Adipocyte (in vitro differentiated cells): ENCODE data around the gene ZC3HAV1L.
A peak's percentile ranks its signal among the peaks of the same experiment; 100 is the strongest.

ENCODE experiments used
- DNase-seq: peaks from one replicate; pipeline ENCODE4 v3.0.0-alpha.2; 2015; ENCODE audit warnings: low read depth
- H3K27me3 ChIP-seq: replicated peaks from 2 replicates; pipeline ENCODE4 v1.7.0; 2013; ENCODE audit warnings: mild to moderate bottlenecking, low read length, moderate library complexity; ENCODE audit not compliant: control insufficient read depth, insufficient read depth
- H3K36me3 ChIP-seq: 2 replicates; pipeline ENCODE4 v1.7.0; 2013; ENCODE audit warnings: low read length, mild to moderate bottlenecking, moderate library complexity; ENCODE audit not compliant: control insufficient read depth, insufficient read depth, severe bottlenecking
- H3K4me1 ChIP-seq: 2 replicates; pipeline ENCODE4 v1.7.0; 2013; ENCODE audit warnings: mild to moderate bottlenecking, low read length, moderate library complexity; ENCODE audit not compliant: control insufficient read depth, insufficient read depth
- H3K4me3 ChIP-seq: 2 replicates; pipeline ENCODE4 v1.7.0; 2013; ENCODE audit warnings: mild to moderate bottlenecking, low read length, moderate library complexity
- H3K9ac ChIP-seq: 2 replicates; pipeline ENCODE4 v1.7.0; 2013; ENCODE audit warnings: mild to moderate bottlenecking, low read length, moderate library complexity
- H3K9me3 ChIP-seq: 2 replicates; pipeline ENCODE4 v1.7.0; 2013; ENCODE audit warnings: mild to moderate bottlenecking, low read length, moderate library complexity; ENCODE audit not compliant: control insufficient read depth

The ZC3HAV1L gene

DNA sequence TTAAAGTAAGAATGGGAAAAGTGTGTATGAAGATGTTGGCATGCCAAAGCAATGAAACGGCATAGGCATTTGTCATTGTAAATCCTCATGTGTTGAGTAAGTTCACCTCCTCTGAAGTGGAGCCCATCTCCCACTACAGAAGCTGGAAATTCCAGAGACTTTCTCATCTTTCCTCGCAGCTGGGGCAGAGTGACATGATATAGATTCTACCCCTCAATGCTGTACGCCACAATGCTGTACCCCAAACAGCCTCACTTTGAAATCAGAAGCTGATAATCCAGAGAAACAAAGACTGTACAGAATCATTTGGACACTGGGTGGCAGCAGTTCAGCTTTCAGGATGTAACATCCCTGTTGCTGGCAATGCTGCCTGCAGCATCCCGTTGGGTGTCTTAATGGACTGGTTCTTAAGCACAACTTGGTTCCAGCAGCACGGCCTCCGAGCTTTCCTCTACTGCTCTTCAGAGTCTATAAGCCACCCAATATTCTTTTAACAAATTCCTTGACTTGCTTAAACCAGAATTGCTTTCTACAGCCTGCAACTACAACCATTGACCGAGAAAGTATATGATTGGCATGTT lies 18.8 kb downstream of the ZC3HAV1L start:
- H3K36me3 ChIP-seq: peaks cover under 1% of the 10 kb centered on the region
- no peak overlapping the region for H3K4me3 ChIP-seq
- peak; percentile 82 for DNase-seq
- H3K9me3 ChIP-seq: no peaks in the 10 kb centered on the region
- peaks cover 3% of the 10 kb centered on the region for H3K4me1 ChIP-seq
- no peak overlapping the region for H3K9ac ChIP-seq
- peaks cover 12% of the 10 kb centered on the region for H3K27me3 ChIP-seq

DNA sequence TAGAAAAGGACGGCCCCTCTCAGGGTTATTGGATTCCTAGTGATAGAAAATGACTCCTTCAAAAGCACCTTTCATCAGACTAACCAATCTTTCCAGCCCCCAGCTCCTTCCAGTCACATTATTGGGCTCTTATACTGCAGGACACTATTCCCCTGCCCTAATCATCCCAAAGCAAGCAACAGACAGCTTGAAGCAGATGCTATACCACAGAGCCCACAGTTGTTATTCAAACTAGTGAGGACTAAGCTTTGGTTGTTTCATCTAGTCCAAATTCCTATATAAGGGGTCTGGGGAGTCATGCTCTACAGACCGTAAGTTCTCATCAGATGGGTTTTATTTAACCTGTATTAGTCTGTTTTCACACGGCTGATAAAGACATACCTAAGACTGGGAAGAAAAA lies 24.5 kb downstream of the ZC3HAV1L start:
- no peak for DNase-seq
- Histone ChIP-seq H3K36me3 (no peaks in the 10 kb centered on the region), H3K9me3 (no peaks in the 10 kb centered on the region), H3K9ac (no peak overlapping the region), H3K4me3 (no peak overlapping the region), H3K27me3 (peaks cover 12% of the 10 kb centered on the region), H3K4me1 (no peaks in the 10 kb centered on the region)

DNA sequence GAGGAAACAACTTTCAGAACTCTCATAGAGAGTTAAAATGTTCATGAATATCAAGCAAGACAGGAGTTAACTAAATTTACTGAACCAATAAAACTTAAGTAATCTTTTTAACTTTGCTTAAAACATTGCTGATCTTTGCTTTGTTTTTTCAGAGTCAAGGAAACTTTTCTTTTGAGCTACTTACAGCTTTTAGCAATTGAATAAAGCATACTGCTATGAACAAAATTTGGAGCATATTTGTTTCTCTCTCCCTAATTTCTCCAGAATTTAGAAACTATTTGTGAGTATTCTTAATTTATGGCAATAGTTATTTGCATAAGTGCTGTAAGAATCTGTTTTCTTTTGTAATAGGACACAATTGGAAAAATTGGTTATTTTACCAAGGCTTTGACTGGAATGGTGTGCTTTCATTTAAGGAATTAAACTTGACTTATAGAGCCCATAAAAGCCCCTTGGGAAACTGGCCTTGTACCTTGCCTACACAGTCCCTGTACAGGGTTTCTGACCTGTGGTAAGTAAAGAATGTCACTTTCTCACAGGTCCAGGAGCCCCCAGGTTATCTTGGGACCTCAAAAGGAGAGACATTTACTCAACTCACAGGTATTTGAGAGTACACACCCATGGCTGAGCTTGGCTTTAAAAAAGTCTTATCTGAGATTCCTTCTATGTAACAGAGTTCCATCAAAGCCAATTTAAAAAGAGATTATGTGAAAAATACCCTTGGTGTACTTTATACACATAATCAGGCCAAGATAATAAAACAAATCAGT lies 31.3 kb downstream of the ZC3HAV1L start:
- Histone ChIP-seq H3K27me3 (no peaks in the 10 kb centered on the region), H3K9me3 (peaks cover 25% of the 10 kb centered on the region), H3K4me1 (no peaks in the 10 kb centered on the region), H3K36me3 (no peaks in the 10 kb centered on the region), H3K9ac (no peak overlapping the region), H3K4me3 (no peak overlapping the region)
- DNase-seq: no peak

- no peak overlapping the region for H3K9ac ChIP-seq
- DNase-seq: no peak
- H3K27me3 ChIP-seq: no peaks in the 10 kb centered on the region
- no peak overlapping the region for H3K4me3 ChIP-seq
- H3K9me3 ChIP-seq: peaks cover 14% of the 10 kb centered on the region
- H3K36me3 ChIP-seq: no peaks in the 10 kb centered on the region
- H3K4me1 ChIP-seq: no peaks in the 10 kb centered on the region
Observed at GRCh38 chr7:138999414-138999813, 36.4 kb downstream of the ZC3HAV1L start.

GRCh38 chr7:138992052-138992531 lies 43.8 kb downstream of the ZC3HAV1L start:
- no peak overlapping the region for H3K9ac ChIP-seq
- no peak overlapping the region for H3K4me3 ChIP-seq
- H3K9me3 ChIP-seq: peaks cover 11% of the 10 kb centered on the region
- no peaks in the 10 kb centered on the region for H3K36me3 ChIP-seq
- no peaks in the 10 kb centered on the region for H3K4me1 ChIP-seq
- DNase-seq: peak; percentile 73
- H3K27me3 ChIP-seq: no peaks in the 10 kb centered on the region

DNA sequence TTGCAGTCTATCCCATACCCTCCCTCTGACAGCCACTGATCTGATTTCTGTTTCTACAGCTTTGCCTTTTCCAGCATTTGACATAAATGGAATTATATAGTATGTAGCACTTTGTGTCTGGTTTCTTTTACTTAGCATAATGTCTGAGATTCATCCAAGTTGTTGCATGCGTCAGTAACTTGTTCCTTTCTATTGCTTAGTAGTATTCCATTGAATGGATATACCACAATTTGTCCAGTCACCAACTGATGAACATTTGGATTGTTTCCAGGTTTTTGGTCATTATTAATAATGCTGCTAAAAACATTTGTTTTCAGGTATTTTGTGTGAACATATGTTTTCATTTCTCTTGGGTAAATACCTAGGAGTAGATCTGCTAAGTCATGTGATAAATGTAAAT lies 48.2 kb downstream of the ZC3HAV1L start:
- Histone ChIP-seq H3K27me3 (peaks cover 5% of the 10 kb centered on the region), H3K4me3 (no peak overlapping the region), H3K36me3 (no peaks in the 10 kb centered on the region), H3K4me1 (no peaks in the 10 kb centered on the region), H3K9me3 (peaks cover 11% of the 10 kb centered on the region), H3K9ac (no peak overlapping the region)
- DNase-seq: no peak

GRCh38 chr7:138982204-138982623 lies 53.6 kb downstream of the ZC3HAV1L start:
- Histone ChIP-seq H3K27me3 (peaks cover 5% of the 10 kb centered on the region), H3K4me1 (peaks cover 12% of the 10 kb centered on the region), H3K36me3 (no peaks in the 10 kb centered on the region), H3K4me3 (peak overlapping the region; percentile 77), H3K9ac (no peak overlapping the region), H3K9me3 (no peaks in the 10 kb centered on the region)
- peak; percentile 11 for DNase-seq

DNA sequence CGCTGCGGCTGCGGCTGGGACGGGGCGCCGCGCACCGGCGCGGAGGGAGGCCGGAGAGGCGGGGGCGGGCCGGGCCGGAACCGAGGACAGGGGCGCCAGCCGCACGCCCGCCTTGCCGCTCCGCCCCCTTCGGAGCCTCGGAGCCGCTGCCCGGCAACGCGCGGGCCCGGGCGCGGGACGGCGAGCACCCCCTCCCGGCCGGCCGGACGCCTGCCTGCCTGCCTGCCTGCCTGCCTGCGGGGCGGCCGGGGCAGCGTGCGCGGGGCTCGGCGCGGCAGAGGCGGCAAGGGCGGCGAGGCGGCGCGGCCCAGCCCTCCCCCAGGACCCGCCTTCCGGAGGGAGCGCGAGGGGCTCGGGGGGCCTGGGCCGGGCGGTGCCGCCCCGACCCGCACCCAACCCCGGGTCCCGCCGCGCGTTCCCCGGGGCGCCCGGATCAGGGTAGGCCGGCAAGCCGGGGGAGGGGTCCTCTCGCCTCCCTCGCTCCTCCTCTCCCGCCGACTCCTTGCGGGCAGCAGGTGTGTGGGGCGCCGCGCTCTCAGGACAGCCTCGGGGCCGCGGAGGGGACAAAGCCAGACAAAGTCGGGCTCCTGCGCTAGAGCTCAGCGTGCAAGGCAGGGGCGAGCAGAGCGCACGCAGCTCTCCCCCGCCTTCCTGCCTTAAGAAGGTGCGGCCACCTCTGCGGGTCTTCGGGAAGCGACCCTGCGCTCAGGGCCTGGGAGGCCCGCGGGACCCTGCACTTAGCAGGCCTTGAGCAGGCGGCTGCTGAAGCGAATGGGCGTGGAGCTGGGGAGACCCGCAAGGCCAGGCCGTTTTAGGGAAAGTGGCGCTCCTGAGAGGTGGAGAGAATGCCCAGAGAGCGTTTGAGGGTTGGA lies 54.3 kb downstream of the ZC3HAV1L start, which contains the start of gene KIAA1549:
Gene KIAA1549, minus strand, starts transcription at position 58 of the 872 bp plus-strand sequence. CDS start 120 bp downstream, outside the sequence.
- Histone ChIP-seq H3K4me3 (peak within 1 kb of the TSS; percentile 88), H3K27me3 (peaks cover 5% of the 10 kb centered on the region), H3K36me3 (no peaks in the 10 kb centered on the region)

GRCh38 chr7:138980563-138981291 lies 55.1 kb downstream of the ZC3HAV1L start:
- DNase-seq: no peak
- peaks cover 5% of the 10 kb centered on the region for H3K27me3 ChIP-seq

More for the DNA sequence above, 54.3 kb downstream of the ZC3HAV1L start, which contains the start of gene KIAA1549:
- peak; percentile 91 for DNase-seq
- Histone ChIP-seq H3K9ac (peak within 1 kb of the TSS; percentile 69), H3K4me1 (peaks cover 12% of the 10 kb centered on the region), H3K9me3 (no peaks in the 10 kb centered on the region)

GRCh38 chr7:138979988-138980562 lies 55.8 kb downstream of the ZC3HAV1L start:
- H3K9me3 ChIP-seq: no peaks in the 10 kb centered on the region
- peak; percentile 34 for DNase-seq
- peaks cover 5% of the 10 kb centered on the region for H3K27me3 ChIP-seq
- peak overlapping the region; percentile 88 for H3K4me3 ChIP-seq
- H3K9ac ChIP-seq: peak overlapping the region; percentile 69
- H3K4me1 ChIP-seq: peaks cover 12% of the 10 kb centered on the region
- H3K36me3 ChIP-seq: no peaks in the 10 kb centered on the region

More at GRCh38 chr7:138980563-138981291, 55.1 kb downstream of the ZC3HAV1L start:
- peaks cover 12% of the 10 kb centered on the region for H3K4me1 ChIP-seq
- no peaks in the 10 kb centered on the region for H3K9me3 ChIP-seq
- H3K4me3 ChIP-seq: peak overlapping the region; percentile 88
- H3K36me3 ChIP-seq: no peaks in the 10 kb centered on the region
- peak overlapping the region; percentile 69 for H3K9ac ChIP-seq
